Stimulated activated naive CD8-positive, alpha-beta T cell treated with anti-CD3 and anti-CD28 coated beads, Interleukin-15, Interleukin-2, amounts not matched to agents 100 ng/mL and 50 ng/mL, for 24 hours (primary cell): ENCODE measurements around the gene CHST13.

ENCODE experiments used
- H3K27ac Mint-ChIP-seq: one replicate; pipeline ENCODE4 v1.8.0; 2021; ENCODE audit warnings: mild to moderate bottlenecking, mixed read lengths
- H3K27me3 Mint-ChIP-seq: one replicate; pipeline ENCODE4 v1.8.0; 2021; ENCODE audit warnings: mixed read lengths
- H3K36me3 Mint-ChIP-seq: one replicate; pipeline ENCODE4 v1.8.0; 2021; ENCODE audit warnings: low read depth, mixed read lengths
- H3K4me1 Mint-ChIP-seq: one replicate; pipeline ENCODE4 v1.8.0; 2021; ENCODE audit warnings: low read depth, mixed read lengths
- H3K4me3 Mint-ChIP-seq: one replicate; pipeline ENCODE4 v1.8.0; 2021; ENCODE audit warnings: mild to moderate bottlenecking, mixed read lengths
- H3K9me3 Mint-ChIP-seq: one replicate; pipeline ENCODE4 v1.8.0; 2021; ENCODE audit warnings: mixed read lengths

The CHST13 gene

GRCh38 chr3:126537116-126537729, 13.3 kb downstream of the CHST13 start:
- no peaks in the 10 kb centered on the region for H3K36me3 Mint-ChIP-seq
- no peak overlapping the region for H3K4me3 Mint-ChIP-seq
- H3K27me3 Mint-ChIP-seq: peaks cover 23% of the 10 kb centered on the region
- no peaks in the 10 kb centered on the region for H3K9me3 Mint-ChIP-seq
- H3K27ac Mint-ChIP-seq: no peak overlapping the region
- H3K4me1 Mint-ChIP-seq: peaks cover 3% of the 10 kb centered on the region

GRCh38 chr3:126537730-126538281, 13.9 kb downstream of the CHST13 start:
- Mint-ChIP-seq H3K4me3 (no peak overlapping the region), H3K27me3 (peaks cover 18% of the 10 kb centered on the region), H3K36me3 (no peaks in the 10 kb centered on the region), H3K4me1 (peaks cover 3% of the 10 kb centered on the region), H3K27ac (no peak overlapping the region), H3K9me3 (no peaks in the 10 kb centered on the region)

GRCh38 chr3:126538316-126538715, 14.4 kb downstream of the CHST13 start:
- H3K4me1 Mint-ChIP-seq: peaks cover 3% of the 10 kb centered on the region
- no peaks in the 10 kb centered on the region for H3K36me3 Mint-ChIP-seq
- H3K27ac Mint-ChIP-seq: no peak overlapping the region
- no peaks in the 10 kb centered on the region for H3K9me3 Mint-ChIP-seq
- H3K4me3 Mint-ChIP-seq: no peak overlapping the region
- peaks cover 18% of the 10 kb centered on the region for H3K27me3 Mint-ChIP-seq

- Mint-ChIP-seq H3K9me3 (no peaks in the 10 kb centered on the region), H3K36me3 (no peaks in the 10 kb centered on the region), H3K4me1 (peaks cover 3% of the 10 kb centered on the region), H3K4me3 (no peak overlapping the region), H3K27ac (no peak overlapping the region), H3K27me3 (peaks cover 18% of the 10 kb centered on the region)
Observed at GRCh38 chr3:126538966-126539365, 15.0 kb downstream of the CHST13 start.

GRCh38 chr3:126539558-126540250, 15.7 kb downstream of the CHST13 start:
- no peaks in the 10 kb centered on the region for H3K36me3 Mint-ChIP-seq
- H3K4me1 Mint-ChIP-seq: peaks cover 3% of the 10 kb centered on the region
- no peaks in the 10 kb centered on the region for H3K9me3 Mint-ChIP-seq
- H3K4me3 Mint-ChIP-seq: no peak overlapping the region
- H3K27ac Mint-ChIP-seq: peak overlapping the region; percentile 31
- peaks cover 14% of the 10 kb centered on the region for H3K27me3 Mint-ChIP-seq

- no peak overlapping the region for H3K27ac Mint-ChIP-seq
Observed at GRCh38 chr3:126540342-126540849, 16.4 kb downstream of the CHST13 start.

GRCh38 chr3:126540951-126541627, 17.1 kb downstream of the CHST13 start:
- Mint-ChIP-seq H3K4me3 (no peak overlapping the region), H3K27ac (no peak overlapping the region), H3K27me3 (peaks cover 12% of the 10 kb centered on the region), H3K4me1 (peaks cover 3% of the 10 kb centered on the region), H3K9me3 (no peaks in the 10 kb centered on the region), H3K36me3 (no peaks in the 10 kb centered on the region)

More at GRCh38 chr3:126540342-126540849, 16.4 kb downstream of the CHST13 start:
- peaks cover 3% of the 10 kb centered on the region for H3K4me1 Mint-ChIP-seq
- H3K4me3 Mint-ChIP-seq: no peak overlapping the region
- no peaks in the 10 kb centered on the region for H3K36me3 Mint-ChIP-seq
- peaks cover 12% of the 10 kb centered on the region for H3K27me3 Mint-ChIP-seq
- no peaks in the 10 kb centered on the region for H3K9me3 Mint-ChIP-seq

GRCh38 chr3:126541628-126542339, 17.8 kb downstream of the CHST13 start:
- no peak overlapping the region for H3K27ac Mint-ChIP-seq
- H3K27me3 Mint-ChIP-seq: peaks cover 12% of the 10 kb centered on the region
- H3K9me3 Mint-ChIP-seq: no peaks in the 10 kb centered on the region
- no peak overlapping the region for H3K4me3 Mint-ChIP-seq
- H3K4me1 Mint-ChIP-seq: peaks cover 3% of the 10 kb centered on the region
- no peaks in the 10 kb centered on the region for H3K36me3 Mint-ChIP-seq

- no peaks in the 10 kb centered on the region for H3K9me3 Mint-ChIP-seq
- H3K4me1 Mint-ChIP-seq: peaks cover 3% of the 10 kb centered on the region
- H3K27me3 Mint-ChIP-seq: peaks cover 12% of the 10 kb centered on the region
- no peak overlapping the region for H3K4me3 Mint-ChIP-seq
- no peak overlapping the region for H3K27ac Mint-ChIP-seq
- no peaks in the 10 kb centered on the region for H3K36me3 Mint-ChIP-seq
Observed at GRCh38 chr3:126542340-126543241, 18.6 kb downstream of the CHST13 start.

- H3K27ac Mint-ChIP-seq: no peak overlapping the region
Observed at GRCh38 chr3:126543457-126544061, 19.6 kb downstream of the CHST13 start.

GRCh38 chr3:126544596-126545281, 20.8 kb downstream of the CHST13 start:
- H3K27me3 Mint-ChIP-seq: peaks cover 12% of the 10 kb centered on the region
- no peak overlapping the region for H3K4me3 Mint-ChIP-seq
- H3K4me1 Mint-ChIP-seq: peaks cover 3% of the 10 kb centered on the region
- no peak overlapping the region for H3K27ac Mint-ChIP-seq
- no peaks in the 10 kb centered on the region for H3K36me3 Mint-ChIP-seq
- no peaks in the 10 kb centered on the region for H3K9me3 Mint-ChIP-seq

More at GRCh38 chr3:126543457-126544061, 19.6 kb downstream of the CHST13 start:
- Mint-ChIP-seq H3K4me3 (no peak overlapping the region), H3K4me1 (peaks cover 3% of the 10 kb centered on the region), H3K9me3 (no peaks in the 10 kb centered on the region), H3K27me3 (peaks cover 12% of the 10 kb centered on the region), H3K36me3 (no peaks in the 10 kb centered on the region)

- Mint-ChIP-seq H3K4me1 (peaks cover 3% of the 10 kb centered on the region), H3K27ac (no peak overlapping the region), H3K27me3 (peaks cover 6% of the 10 kb centered on the region), H3K4me3 (no peak overlapping the region), H3K9me3 (no peaks in the 10 kb centered on the region), H3K36me3 (no peaks in the 10 kb centered on the region)
Observed at GRCh38 chr3:126545544-126545943, 21.6 kb downstream of the CHST13 start.

GRCh38 chr3:126546013-126546412, 22.1 kb downstream of the CHST13 start:
- no peak overlapping the region for H3K4me3 Mint-ChIP-seq
- no peaks in the 10 kb centered on the region for H3K9me3 Mint-ChIP-seq
- H3K36me3 Mint-ChIP-seq: no peaks in the 10 kb centered on the region
- no peaks in the 10 kb centered on the region for H3K4me1 Mint-ChIP-seq
- no peak overlapping the region for H3K27ac Mint-ChIP-seq
- peaks cover 3% of the 10 kb centered on the region for H3K27me3 Mint-ChIP-seq
